WI38 (cell line): ENCODE results near the gene POMT2.
"Not testable (repeated sequence)": the region's sequence is repeated elsewhere in the genome, so short reads cannot be mapped to it uniquely, and the experiment has no call there.

Experiments used
- H3K4me3 ChIP-seq: 2 replicates; pipeline ENCODE4 v1.5.1; 2011; ENCODE audit warnings: low read depth, mild to moderate bottlenecking, control low read depth, low read length
- TF ChIP-seq, protein P1 (sequence below): IDR thresholded peaks from 2 replicates; pipeline ENCODE4 v1.5.1; 2012; ENCODE audit warnings: low read depth, mild to moderate bottlenecking, control low read depth, low read length

The POMT2 gene

DNA sequence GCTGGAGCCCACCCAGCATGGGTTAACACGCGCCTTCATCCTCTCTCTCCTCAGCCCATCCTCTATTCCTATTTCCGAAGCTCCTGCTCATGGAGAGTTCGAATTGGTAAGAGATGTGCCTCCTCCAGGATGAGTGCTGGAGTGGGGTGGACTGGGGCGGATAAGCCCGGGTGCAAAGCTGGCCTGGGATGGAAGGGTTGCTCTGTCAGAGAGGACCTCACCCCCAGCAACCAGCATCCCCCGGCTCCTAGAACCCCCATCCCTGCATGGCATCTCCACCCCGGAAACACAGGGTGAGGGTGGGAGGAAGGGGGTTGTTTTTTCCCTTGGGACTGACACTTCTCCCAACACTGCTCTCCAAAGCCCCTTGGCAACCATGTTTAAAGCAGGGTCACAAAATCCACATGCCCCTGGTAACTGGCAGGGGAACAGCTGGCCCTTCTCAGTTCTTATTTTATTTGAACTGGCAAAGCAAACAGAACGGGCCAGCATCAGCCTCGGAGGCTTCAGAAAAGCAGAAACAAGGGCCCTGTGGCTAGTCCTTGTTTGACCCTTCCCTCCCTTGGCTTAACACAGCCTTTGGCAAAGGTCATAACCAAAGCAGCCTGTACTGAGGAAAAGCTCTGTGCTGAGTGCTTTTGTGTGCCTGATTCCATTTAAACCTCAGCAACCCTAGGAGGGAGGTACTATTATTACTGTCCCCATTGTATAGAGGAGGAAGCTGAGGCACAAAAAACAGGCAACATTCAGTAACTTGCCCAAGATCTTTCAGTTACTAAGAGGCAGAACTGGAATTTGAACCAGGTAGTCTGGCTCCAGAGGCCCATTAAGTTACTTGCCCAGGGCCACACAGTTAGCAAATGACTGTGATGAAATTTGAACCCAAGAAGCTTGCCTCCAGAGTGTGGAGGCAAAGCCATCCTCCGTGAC is 4.4 kb upstream of the POMT2 start:
- H3K4me3 ChIP-seq, result no peak overlapping the region

DNA sequence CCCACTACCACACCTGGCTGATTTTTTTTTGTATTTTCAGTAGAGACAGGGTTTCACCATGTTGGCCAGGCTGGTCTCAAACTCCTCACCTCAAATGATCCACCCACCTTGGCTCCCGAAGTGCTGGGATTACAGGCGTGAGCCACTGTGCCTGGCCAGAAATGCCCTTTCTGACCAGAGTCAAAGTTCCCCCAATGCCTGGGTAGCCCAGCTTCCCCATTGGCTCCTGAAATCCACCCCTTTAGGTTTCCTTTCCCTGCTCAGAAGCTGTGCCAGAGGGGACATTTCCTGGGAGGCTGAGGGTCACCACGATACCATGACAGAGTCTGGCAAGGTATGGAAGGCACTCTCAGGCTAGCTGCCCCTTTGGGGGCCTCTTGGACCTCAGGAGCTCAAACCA is 3.6 kb upstream of the POMT2 start:
- TF ChIP-seq, protein P1, sequence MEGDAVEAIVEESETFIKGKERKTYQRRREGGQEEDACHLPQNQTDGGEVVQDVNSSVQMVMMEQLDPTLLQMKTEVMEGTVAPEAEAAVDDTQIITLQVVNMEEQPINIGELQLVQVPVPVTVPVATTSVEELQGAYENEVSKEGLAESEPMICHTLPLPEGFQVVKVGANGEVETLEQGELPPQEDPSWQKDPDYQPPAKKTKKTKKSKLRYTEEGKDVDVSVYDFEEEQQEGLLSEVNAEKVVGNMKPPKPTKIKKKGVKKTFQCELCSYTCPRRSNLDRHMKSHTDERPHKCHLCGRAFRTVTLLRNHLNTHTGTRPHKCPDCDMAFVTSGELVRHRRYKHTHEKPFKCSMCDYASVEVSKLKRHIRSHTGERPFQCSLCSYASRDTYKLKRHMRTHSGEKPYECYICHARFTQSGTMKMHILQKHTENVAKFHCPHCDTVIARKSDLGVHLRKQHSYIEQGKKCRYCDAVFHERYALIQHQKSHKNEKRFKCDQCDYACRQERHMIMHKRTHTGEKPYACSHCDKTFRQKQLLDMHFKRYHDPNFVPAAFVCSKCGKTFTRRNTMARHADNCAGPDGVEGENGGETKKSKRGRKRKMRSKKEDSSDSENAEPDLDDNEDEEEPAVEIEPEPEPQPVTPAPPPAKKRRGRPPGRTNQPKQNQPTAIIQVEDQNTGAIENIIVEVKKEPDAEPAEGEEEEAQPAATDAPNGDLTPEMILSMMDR, result no peak
- no peak overlapping the region for H3K4me3 ChIP-seq

More for the DNA sequence above, 4.4 kb upstream of the POMT2 start:
- TF ChIP-seq, protein P1, result no peak

- H3K4me3 ChIP-seq, result no peak overlapping the region
- TF ChIP-seq, protein P1, result no peak
Observed at GRCh38 chr14:77323571-77323970, 2.9 kb upstream of the POMT2 start.

- TF ChIP-seq, protein P1, result no peak
- H3K4me3 ChIP-seq, result no peak overlapping the region
Observed at GRCh38 chr14:77322951-77323350, 2.3 kb upstream of the POMT2 start.

GRCh38 chr14:77322250-77322902 is 1.7 kb upstream of the POMT2 start:
- H3K4me3 ChIP-seq, result peak overlapping the region; percentile 90
- TF ChIP-seq, protein P1, result no peak

DNA sequence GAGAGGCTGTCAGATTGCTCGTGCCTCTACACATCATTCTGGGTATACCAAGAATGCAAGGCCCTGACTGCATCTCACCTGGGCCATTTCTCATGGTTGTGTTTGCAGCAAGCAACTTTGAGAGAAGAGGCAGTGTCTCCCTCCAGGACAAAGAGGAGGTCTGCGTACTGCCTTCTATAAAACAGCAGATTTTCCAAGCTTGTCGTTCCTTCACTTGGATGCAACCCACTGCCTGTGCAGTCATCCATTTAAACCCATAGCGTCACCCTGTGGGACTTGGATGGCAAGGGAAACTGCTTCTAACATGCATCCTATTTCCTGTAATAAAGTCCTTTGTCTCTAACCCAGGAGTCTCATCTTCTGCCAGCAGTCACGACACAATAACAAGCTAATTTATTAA is 1.3 kb downstream of the POMT2 start:
- H3K4me3 ChIP-seq, result no peak overlapping the region
- TF ChIP-seq, protein P1, result no peak

DNA sequence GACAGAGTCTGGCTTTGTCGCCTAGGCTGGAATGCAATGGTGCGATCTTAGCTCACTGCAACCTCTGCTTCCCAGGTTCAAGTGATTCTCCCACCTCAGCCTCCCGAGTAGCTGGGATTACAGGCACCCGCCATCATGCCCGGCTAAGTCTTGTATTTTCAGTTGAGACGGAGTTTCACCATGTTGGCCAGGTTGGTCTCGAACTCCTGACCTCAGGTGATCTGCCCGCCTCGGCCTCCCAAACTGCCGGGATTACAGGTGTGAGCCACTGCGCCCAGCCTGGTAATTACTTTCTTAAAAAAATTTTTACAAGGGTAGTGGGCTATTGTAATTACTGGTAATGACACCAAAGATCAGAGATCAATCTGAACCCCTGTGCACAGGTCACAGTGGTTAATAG is 1.9 kb downstream of the POMT2 start:
- not testable (repeated sequence) for H3K4me3 ChIP-seq
